Activated naive CD4-positive, alpha-beta T cell treated with anti-CD3 and anti-CD28 coated beads, Interleukin-2, amount 50 U/mL, for 16 hours (primary cell): Measurements from ENCODE around the gene CPT1A.

ENCODE experiments used
- DNase-seq: peaks from one replicate; pipeline ENCODE4 v3.0.0-alpha.2; 2020

The CPT1A gene

DNA sequence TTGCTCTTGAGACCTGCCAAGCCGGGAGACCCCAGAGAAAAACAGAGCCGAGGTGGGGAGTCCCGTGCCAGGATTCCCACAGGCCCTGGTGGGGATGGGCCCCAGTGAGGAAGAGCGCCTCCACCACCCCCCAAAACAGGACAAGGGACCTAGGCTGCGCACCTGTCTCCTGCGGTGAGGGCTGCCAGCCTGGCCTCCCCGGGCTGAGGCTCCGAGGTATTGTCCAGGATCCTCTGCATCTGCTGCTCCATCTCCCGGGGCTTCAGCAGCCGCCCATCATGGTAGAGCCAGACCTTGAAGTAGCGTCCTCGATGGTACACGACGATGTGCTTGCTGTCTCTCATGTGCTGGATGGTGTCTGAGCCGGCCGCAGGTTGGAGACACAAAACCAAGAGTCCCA, 57.1 kb downstream of the CPT1A start:
- DNase-seq, result no peak

DNA sequence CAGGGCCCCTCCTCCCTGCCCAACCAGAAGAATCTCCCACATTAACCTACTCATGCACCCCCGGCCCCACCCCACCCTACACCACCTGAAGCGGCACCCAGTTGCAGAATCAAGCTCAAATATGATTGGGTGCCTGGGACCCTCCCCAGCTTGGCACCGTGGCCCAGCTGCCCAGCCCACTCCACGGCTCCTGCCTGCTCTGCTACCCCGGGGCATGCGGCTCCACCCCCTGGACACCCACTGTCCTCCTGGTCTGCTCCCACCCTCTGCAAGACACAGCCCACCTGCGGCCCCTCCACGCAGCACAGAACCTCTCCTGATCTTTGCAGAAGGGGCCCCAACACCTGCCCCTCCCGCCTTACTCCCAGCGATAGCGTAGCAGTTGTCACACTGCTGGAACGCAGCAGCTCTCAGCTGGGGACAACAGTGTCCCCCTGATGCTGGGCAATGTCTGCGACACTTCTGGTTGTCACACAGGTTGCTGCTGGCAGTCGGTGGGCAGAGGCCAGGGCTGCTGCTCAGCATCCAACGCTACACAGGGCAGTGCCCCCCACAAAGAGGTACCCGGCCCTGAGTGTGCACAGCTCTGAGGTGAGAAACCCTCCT, 58.4 kb downstream of the CPT1A start:
- DNase-seq, result no peak

DNA sequence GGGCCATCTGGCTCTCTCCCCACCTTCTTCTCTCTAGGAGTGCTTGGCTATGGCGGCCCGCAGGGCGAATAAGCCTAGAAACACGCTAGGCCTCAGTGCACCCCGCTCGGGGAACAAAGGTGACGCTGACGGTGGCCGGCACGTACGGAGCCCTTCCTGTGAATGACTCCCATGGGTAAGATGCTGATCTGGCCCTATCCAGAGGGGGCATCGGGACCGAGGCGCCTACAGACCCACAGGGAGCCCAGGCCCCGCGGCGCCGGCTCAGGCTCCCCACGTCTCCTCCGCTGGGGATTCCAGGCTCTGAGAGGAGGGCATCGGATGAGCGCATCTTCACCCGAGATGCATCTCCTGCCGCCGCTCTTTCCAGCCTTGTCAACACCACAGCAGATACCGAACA, 59.0 kb downstream of the CPT1A start:
- DNase-seq, result no peak

DNA sequence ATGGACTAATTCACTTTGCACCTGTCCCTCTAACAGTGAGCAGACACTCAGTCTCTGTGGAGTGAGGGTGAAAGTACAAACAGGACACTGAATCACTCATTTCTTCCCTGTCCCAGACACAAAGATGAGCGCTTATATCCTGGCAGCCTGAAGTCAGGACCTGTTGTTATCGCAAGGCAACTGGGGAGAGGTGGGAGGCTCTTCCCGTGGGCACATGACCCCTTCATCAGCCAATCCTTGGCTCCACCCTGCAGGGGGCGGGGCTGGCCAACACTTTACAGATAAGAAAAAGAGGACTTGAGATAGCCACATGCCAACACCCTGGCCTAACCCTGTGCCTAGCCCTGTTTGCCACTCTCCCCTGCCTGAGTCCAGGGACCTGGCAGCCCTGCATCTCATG, 60.9 kb downstream of the CPT1A start:
- DNase-seq, result no peak

DNA sequence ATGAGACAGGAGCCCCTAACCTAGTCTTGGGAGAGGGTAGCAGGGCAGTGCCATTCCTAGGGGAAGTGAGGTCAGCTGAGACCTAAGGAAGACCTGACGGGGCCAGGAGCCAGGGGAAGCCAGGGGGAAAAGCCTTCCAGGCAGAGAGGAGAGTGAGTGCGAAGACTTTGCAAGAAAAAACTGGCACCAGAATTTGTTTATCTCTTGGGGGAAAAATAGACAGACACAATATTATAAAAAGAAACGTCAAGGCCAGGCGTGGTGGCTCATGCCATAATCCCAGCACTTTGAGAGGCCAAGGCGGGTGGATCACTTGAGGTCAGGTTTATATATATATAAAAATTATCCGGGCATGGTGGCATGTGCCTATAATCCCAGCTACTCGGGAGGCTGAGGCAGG, 63.5 kb downstream of the CPT1A start:
- no peak for DNase-seq

DNA sequence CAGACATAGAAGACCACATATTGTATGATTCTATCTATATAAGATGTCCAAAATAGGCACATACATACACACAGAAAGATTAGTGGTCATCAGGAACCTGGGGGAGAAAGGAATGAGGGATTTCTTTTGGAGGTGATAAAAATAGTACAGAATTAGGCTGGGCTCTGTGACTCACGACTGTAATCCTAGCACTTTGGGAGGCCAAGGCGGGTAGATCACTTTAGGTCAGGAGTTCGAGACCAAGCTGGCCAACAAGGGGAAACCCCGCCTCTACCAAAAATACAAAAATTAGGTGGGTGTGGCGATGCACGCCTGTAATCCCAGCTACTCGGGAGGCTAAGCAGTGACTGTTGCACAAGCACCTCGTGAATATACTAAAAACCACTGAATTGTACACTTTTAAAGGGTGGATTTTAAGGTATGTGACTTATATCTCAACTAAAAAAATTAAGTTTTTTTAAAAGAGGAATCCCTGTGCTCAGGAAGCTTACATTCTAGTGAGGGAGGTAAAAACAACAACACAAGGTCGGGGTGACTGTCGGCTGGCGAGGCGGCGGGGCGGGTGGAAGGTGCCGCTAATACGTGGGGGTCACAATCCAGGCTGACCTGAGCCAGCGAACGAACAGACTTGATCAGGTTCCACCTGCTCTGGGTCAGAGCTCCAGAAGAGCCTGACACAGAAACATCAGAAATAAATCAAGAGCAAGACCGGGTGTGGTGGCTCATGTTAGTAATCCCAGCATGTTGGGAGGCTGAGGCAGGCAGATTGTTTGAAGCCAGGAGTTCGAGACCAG, 65.1 kb downstream of the CPT1A start:
- no peak for DNase-seq

DNA sequence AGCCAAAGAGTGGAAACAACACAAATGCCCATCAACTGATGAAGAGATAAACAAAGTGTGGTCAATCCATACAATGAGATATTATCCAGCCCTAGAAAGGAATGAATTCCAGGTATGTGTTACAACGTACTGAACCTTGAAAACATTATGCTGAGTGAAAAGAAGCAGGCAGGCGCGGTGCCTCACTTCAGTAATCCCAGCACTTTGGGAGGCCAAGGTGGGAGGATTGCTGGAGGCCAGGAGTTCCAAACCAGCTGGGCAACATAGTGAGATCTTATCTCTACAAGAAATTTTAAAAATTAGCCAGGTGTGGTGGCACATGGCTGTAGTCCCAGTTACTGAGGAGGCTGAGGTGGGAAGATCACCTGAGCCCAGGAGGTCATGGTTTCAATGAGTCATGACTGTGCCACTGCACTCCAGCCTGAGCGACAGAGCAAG, 65.7 kb downstream of the CPT1A start:
- no peak for DNase-seq

DNA sequence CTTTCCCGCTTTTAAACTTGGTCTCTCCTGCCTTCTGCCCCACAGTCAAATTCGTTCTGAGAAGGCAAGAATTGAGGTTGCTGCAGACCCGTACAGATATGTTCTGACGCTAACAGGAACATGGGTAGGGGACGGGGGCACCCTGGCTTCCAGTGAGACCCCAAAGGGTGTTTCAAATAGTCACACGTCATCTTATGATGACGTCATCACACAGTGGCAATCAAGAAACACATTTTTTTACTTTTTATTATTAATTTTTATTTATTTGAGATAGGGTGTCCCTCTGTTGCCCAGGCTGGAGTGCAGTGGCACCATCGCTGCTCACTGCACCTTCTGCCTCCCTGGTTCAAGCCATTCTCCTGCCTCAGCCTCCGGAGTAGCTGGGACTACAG, 67.5 kb downstream of the CPT1A start:
- no peak for DNase-seq

DNA sequence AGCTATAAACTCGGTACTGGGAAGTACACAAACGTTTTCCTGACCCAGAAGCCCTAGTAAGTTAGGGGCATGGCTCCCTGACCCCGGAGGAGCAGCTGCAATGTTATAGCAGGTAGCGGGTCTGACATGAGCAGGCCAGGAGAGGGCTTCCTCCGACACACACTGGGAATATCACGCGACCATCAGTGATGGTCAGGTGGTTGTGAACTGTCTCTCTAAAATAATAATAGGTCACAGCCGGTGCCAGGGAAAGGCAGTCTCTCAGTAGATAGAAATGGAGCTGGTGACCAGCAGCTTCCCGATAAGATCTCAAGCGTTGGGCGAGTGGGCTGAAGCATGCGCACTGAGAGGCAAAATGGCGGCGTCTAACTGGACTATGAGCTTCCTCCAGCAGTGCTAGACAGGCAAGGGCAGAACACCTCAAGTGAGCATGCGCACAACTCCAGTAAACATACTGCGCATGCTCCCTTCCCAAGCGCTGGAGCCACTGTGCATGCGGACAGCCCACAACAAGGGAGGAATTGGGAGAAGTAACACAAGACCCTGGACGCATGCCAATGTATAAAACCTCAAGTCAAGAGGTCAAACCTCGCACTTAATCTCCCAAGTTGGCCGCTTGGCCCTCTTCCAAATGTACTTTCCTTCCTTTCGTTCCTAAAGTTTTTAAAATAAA, 68.1 kb downstream of the CPT1A start:
- DNase-seq, result no peak

DNA sequence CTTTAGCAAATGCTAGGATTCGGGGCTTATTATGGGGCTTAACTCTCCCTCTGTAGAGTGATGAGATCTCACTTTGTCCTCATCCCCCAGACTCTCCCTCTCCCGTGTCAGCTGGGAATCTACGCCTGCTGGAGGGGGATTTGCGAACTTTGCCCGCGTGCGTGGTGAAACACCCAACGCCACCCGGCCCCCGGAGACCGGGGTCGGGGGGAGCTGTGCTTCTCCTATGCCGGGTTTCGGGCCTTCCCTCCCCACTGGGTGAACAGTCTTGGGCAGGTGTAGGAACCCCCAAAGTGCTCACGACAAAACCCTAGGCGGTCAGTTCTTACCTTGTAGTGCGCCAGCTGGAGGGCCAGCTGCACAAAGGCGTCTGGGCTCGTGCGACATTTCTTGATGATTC, 68.8 kb downstream of the CPT1A start:
- no peak for DNase-seq

DNA sequence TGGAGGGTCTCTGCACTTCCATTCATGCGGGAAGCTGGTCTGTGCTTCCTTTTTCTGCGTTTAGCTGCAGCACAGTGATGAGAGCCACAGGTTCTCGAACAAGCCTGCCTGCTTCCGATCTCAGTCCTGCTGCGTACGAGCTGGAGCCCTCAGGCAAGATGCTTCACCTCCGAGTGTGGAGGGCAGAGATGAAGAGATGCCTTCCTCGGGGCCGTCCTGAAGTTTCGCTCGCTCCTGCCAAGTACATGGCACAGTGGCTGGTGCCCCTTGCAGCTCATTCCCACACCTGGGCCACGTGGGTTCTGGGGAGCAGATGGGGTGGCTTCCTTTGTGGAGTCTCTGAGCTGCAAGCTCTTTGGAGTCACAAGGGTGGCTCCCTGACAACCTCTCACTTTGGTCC, 70.9 kb downstream of the CPT1A start:
- DNase-seq, result no peak

DNA sequence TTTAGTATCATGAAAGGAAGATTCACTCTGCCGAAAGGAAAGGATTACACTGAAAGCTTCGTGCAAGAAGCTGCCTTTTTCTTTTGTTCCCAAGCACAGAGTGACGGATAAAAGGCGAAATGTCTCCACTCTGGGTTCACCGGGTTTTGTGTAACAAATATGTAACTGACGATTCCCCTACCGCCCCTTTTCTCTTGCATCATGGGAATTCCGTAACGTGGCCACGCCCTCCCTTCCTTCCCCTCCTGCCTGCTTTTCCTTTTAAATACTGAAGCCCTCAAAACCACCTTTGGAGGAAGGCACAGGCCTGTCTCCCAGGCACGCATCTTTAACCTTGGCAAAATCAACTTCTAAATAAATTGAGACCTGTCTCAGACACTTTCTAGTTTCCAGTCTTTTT, 74.0 kb downstream of the CPT1A start:
- DNase-seq, result no peak

DNA sequence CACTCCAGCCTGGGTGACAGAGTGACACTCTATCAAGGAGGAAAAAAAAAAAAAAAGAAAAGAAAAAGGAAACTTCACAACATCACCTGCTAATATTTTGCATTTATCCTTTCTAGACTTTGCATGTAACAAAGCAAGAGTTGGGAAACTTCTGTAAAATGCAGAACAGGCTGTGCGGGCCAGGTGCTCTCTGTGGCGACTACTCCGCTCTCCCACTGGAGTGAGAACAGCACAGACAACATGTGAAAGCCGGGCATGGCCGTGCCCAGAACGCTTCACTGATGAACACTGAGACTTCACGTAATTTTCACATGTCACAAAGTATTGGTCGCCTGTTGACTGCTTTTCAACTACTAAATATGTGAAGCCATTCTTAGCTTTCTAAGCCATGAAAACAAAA, 74.9 kb downstream of the CPT1A start:
- no peak for DNase-seq

DNA sequence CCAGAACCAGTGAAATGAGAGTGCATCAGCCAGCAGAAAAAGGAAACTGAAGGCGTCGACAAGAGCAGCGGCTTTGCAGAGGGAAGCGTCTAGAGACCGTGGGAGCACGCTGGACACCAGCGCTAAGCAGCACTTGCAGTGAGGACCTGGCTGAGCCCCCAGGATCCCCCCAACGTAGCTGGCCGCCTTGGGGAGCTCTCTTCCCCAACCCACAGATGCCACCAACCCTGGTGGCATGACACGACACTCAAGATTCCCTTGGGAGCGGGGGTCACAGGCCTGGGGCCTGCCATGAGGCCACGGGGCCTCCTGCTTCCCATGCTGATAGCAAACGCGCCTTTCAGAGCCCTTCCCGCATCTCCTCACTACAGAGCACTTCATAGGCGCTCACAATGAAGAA, 77.0 kb downstream of the CPT1A start:
- DNase-seq, result no peak

DNA sequence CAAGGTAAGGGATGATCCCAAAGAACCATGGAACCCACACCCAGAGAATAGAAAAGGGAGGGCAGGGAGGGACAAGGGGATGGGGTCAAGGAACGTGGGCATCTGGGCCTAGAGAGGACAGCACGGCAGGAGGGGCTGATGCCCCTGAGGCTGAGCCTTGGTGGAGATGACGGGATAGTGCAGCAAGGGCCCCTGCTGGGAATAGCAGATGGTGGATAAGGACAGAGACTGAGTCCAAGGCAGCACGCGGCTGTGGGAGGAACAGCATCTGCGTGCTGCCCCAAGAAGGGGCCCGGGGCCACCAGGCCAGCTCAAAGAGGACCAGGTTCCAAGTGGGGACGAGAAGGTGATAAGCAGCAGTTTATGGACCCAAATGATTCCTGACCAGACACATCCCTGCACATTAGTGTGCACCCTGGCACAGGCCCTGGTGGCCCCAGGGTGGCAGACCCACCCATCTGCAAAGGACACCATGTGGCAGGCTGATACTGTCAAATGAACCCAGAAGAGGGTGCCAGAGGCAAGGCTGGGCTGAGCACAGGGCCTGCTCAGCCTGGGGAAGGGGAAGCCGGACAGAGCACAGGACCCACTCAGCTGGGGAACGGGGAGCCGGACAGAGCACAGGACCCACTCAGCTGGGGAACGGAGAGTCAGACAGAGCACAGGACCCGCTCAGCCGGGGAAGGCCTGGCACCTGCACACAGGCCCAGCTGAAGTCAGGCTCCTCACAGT, 77.6 kb downstream of the CPT1A start:
- DNase-seq, result no peak

DNA sequence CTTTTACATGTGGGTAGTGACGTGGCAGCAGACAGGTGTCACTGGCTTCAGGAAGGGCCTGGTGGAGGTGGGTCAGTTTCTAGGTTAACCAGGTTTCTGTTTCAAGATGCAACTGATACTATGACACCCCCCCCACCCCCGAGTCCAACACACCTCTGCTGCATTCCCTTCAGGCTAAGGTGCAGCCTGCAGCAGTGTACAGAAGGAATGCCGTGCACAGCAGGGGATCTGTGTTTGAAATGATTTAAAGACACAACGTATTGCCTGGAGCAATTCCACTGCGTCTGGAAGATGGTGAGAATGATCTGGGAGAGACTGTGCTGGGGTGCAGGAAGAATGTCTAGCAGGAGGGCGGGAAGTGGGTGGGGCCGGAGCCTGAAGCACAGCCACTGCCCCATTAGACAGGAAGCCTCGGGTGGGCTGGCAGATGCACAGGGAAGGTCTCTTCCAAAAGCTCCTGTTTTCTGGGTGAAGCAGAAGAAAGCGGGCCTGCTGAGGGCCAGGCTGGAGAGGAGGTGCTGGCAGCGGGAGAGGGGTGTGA, 78.5 kb downstream of the CPT1A start:
- DNase-seq, result no peak

DNA sequence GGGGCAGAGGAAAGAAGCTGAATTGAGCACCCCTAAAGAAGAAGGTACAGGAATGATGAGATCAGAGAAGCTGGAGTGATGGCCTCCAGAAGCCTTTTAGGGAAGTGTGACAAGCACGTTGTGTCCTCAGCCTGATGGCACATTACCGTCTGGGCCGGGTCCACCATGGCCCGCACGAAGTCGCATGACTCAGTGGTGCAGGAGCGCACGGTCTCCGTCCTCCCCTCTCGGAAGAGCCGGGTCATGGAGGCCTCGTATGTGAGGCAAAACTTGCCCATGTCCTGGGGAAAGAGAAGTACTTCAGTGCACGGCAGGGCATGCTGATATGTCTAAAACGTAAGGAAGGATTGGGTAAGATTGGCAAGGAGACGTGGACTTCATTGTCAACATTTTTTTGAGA, 79.2 kb downstream of the CPT1A start:
- no peak for DNase-seq

DNA sequence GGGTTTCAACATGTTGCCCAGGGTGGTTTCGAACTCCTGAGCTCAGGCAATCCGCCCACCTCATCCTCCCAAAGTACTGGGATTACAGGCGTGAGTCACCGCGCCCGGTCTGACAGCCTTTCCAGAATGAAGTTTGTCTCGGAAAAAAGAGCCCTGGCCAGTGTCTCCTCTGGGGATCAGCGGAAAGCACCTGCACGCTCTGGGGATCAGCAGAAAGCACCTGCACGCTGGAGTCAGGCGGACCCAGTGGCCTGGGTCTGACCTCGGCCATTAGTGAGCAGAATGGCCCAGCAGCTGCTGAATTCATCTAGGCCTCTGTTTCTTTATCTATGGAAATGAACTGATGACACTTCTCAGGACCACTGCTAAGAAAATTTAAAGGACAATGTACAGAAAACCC, 79.9 kb downstream of the CPT1A start:
- no peak for DNase-seq

DNA sequence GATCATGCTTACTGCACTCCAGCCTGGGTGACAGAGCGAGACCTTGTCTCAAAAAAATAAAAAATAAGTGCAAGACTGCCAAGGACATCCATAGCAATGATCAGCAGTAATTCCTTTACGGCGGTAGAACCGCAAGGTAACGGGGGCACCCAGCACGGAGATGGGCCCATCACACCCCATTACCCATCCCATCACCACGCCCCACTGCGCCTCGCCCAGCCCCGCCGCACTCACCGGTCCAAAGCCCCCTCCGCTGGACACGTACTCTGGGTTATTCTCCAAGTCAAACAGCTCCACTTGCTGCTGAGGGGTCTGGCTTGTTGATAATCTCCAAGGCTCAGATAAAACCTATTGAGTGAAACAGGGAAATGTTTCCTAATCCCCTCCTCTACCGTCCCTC, 81.7 kb downstream of the CPT1A start:
- no peak for DNase-seq

DNA sequence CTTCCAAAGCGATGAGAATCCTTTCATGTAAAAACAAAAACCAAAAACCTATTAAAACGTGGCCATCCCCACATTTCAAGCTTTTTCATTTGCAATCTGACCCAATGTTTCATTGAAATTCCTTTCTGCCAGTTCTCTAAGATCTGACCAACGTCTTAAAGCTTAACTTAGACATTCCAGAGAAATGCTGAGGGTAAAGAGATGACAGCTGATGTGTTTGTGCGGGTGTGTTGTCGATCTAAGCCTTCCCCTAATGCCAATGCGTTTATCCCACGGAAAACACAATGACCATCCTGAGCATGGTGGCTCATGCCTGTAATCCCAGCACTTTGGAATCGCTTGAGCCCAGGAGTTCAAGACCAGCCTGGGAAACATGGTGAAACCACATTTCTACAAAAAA, 84.0 kb downstream of the CPT1A start:
- no peak for DNase-seq

DNA sequence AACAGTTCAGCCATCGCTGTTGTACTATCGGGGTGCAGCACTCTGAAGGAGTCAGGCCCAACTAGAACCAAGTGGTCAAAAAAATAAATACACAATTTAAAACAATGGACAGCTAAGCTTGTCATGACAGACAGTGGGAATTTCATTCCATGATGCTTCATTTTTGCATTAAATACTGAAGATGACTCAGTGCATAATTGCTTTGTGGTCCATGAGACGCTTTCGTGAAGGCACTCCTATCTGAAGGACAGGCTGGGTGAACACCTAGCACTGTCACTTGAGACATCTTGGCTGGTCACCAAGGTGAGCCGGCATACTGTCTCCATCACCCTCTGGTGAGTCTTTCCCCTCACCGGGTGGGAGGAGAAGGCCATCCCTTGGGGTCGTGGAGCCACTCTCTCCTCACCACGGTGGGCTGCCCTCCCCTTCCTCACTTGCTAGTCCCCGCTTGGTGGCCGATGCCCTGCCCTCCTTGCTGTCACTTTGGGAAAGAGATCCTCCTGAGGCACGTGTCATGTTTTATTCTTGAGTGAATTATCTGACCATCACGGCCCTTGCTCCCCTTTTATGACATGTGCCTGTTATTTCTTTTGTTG, 85.4 kb downstream of the CPT1A start:
- DNase-seq, result no peak

DNA sequence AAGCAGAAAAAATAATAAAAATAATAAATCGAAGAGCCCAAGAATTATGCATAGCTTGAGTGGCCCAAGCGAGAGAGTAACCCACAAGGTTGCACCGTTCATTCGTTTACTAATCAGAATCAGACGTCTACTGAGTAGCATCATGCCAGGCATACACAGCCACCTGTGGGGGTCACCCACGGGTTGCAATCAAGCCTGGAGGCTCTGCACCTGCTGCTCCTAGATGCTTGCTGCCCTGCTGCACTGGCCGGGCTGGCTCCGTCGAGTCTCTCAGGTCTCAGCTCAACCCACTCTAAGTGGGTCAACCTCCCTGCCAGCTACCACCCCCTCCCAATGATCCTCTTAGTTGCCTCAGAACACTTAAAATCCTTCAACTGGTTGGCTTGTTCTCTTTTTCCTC, 88.4 kb downstream of the CPT1A start:
- DNase-seq, result no peak

DNA sequence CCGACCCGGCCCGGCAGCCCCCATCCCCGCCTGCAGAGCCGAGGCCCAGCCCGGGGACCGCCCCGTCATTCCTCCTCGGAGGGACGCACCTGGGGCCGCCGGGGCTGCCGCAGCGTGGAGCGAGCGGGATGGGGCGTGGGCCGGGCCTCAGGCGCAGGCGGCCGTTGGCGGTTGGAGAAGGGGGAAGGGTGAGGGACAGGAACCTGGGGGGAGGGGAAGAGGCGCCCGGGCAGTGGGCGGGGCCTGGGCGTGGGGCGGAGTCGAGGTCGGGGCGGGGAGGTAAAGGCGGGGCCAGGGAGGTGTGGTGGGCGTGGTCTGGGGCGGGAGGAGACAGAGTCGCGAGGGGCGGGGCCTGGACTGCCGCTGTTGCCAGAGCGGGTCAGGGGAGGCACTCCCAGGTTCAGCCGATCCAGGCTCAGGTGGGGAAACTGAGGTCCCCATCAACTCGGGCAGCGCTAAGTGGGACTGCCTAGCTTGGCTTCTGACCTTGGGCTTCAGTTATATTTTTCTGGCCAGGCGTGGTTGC, 90.3 kb downstream of the CPT1A start, which contains the start of gene TESMIN:
Gene TESMIN (minus strand): TSS at position 190 of the 526 bp plus-strand sequence. CDS start 860 bp downstream, outside the sequence.
- peak; percentile 89 for DNase-seq
